Heart left ventricle (tissue), 13 donors: ENCODE results near the gene GALNTL6.

Source experiments
- CTCF ChIP-seq, 12 donors: fragments of 200-600 bp; sonication (generic) in 4 of 12; IDR thresholded peaks; one replicate each; pipeline versions ENCODE4 v1.5.0 to v1.8.0; 2018 to 2022; ENCODE audit warnings: antibody characterized with exemption in 12 of 12, mild to moderate bottlenecking in 5 of 12
- POLR2A ChIP-seq, 2 donors: fragments of 450-650 bp; IDR thresholded peaks; one replicate each; pipeline ENCODE4 v1.6.1; 2017; ENCODE audit warnings: antibody characterized with exemption in 2 of 2, mild to moderate bottlenecking in 2 of 2, moderate library complexity in 2 of 2
- donor health status: ischemic (EF 13 %, LVEDD 7.1; RV severe dilation, severe dysfunction).
- donor health status: DM: no; HTN: yes; CAD: no.
- donor health status: DM: no; HTN: no; CAD: no.
- donor health status: ischemic (EF 25% LVEDD 6.9; RV normal size, moderate dysfunction).
- donor health status: ischemic (EF 25% LVEDD 5.7; RV mildly dilated, moderate dysfunction).
- donor health status: ischemic (EF 35%, LVEDD 5.7; RV mildly dilated, moderate dysfunction).
- donor health status: nonischemic (EF 11% LVEDD 7.7; RV severe dilation, severe dysfunction).
- donor health status: DM: yes; HTN: yes; CAD: no.
- donor health status: PGD.
- donor health status: ischemic (EF 29% LVEDD 5.4; RV normal size, mild dysfunction).
- donor health status: nonischemic (EF 23%, LVEDD 6.1; RV moderate dilation, normal function).

GRCh38 chr4:171857302-171858012, 44.3 kb downstream of the GALNTL6 start:
- TF ChIP-seq CTCF (IDR thresholded peaks at IDR 0.05) = no peak
- TF ChIP-seq POLR2A (IDR thresholded peaks at IDR 0.05) = no peak
